Transverse colon (tissue), 4 donors: ENCODE data around the gene ZC3H13. TPM values are rescaled to one million over a fixed set of nuclear protein-coding genes. Genes with fewer than 3 reads are reported as not detected.

ENCODE experiments used
- DNase-seq: peaks from one replicate; pipeline ENCODE4 v3.0.0-alpha.2; 2019
- H3K27ac ChIP-seq, 4 donors: fragments of 200-600 bp; sonication (generic); 2 replicates each; pipeline ENCODE4 v1.5.1; 2016 to 2018; ENCODE audit warnings: inconsistent platforms in 4 of 4
- H3K27me3 ChIP-seq: fragments of 200-600 bp; sonication (generic); 2 replicates; pipeline ENCODE4 v1.5.1; 2017; ENCODE audit warnings: inconsistent platforms
- H3K36me3 ChIP-seq, 4 donors: fragments of 200-600 bp; sonication (generic); 2 replicates each; pipeline ENCODE4 v1.5.1; 2017 to 2019; ENCODE audit warnings: inconsistent platforms in 4 of 4
- H3K4me1 ChIP-seq, 4 donors: fragments of 200-600 bp; sonication (generic); 2 replicates each; pipeline ENCODE4 v1.5.1; 2017 to 2020; ENCODE audit warnings: inconsistent platforms in 4 of 4
- H3K4me3 ChIP-seq, 4 donors: fragments of 200-600 bp; sonication (generic); 1 replicate in 1 of 4; 2 replicates in 3 of 4; pipeline versions ENCODE4 v1.5.1 to v1.6.1; 2017 to 2019; ENCODE audit warnings: inconsistent platforms in 4 of 4
- H3K9me3 ChIP-seq, 2 donors: fragments of 200-600 bp; sonication (generic); 2 replicates each; pipeline ENCODE4 v1.5.1; 2017 to 2019; ENCODE audit warnings: inconsistent platforms in 2 of 2
- EP300 ChIP-seq: sonication (generic); formaldehyde crosslinking; IDR thresholded peaks from one replicate; pipeline ENCODE4 v1.6.1; 2017; ENCODE audit warnings: antibody characterized with exemption, low read depth
- POLR2A ChIP-seq: fragments of 450-650 bp; IDR thresholded peaks from one replicate; pipeline ENCODE4 v1.6.1; 2016; ENCODE audit warnings: antibody characterized with exemption, mild to moderate bottlenecking, moderate library complexity
- POLR2AphosphoS5 ChIP-seq, 3 donors: sonication (generic); formaldehyde crosslinking; IDR thresholded peaks; one replicate each; pipeline ENCODE4 v1.6.1; 2016; ENCODE audit warnings: antibody characterized with exemption in 3 of 3
- WGBS, 2 donors: methylation state at CpG; one replicate each; pipeline ENCODE4 v1.1.5; 2018; ENCODE audit warnings: low coverage in 1 of 2; 5-methylcytosine and 5-hydroxymethylcytosine counted together
- in situ Hi-C, 4 donors: fragments of 200-750 bp; cut with MboI; loops; one replicate each; pipeline versions ENCODE4 v1.15.0 to v1.15.1; 2017; ENCODE audit warnings: low sequenced_read_pairs in 3 of 4, low pct_ligation_motif_present in 1 of 4, low pct_unique_long_range_greater_than_20kb in 1 of 4
- intact Hi-C: fragments of 100-400 bp; cut with DNase I; formaldehyde crosslinking; loops from one replicate; pipeline ENCODE4 v1.15.1; 2023; ENCODE audit warnings: low total_unique reads
- total RNA-seq, 4 donors: library from RNA; depleted of rRNA; stranded (reverse); fragments of >200 nt; gene quantifications; one replicate each; pipeline ENCODE4 v1.1.0, GENCODE V29; 2016
- TF ChIP-seq, protein P1 (sequence below), 5 experiments: fragments of 200-600 bp in 3 of 5; fragments of 450-650 bp in 2 of 5; sonication (generic) in 3 of 5; IDR thresholded peaks; 1 replicate in 2 of 5; 2 replicates in 3 of 5; pipeline ENCODE4 v1.5.1; 2016 to 2017; ENCODE audit warnings: antibody characterized with exemption in 5 of 5, inconsistent platforms in 3 of 5, mild to moderate bottlenecking in 2 of 5, moderate library complexity in 1 of 5

The ZC3H13 gene
- total RNA-seq, 4 donors from 2014 or later, result 14.2 to 67.5 (median 23.7) TPM

DNA sequence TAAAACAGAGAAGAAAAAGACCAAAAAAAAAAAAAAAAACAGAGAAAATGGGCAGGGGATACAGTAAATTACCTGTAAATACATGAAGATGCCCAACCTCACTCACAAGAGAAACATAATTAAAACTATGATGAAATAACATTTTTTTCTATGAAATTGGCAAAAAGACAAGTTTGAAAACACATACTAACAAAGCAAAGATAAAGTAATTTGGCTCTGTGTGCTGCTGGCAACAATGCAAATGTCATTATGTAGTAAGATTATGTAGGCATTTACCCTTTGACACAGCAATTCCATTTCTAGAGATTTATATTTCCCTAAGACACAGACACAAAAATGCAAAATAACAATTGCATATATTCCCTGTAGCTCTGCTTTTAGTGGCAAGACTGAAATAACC is 20.2 kb downstream of the ZC3H13 start:
- DNase-seq, result no peak
- intact Hi-C loops (no loop called here), in situ Hi-C loops (no loop called here)
- no peak overlapping the region for H3K4me3 ChIP-seq
- peaks cover 0 to 6% of the 10 kb centered on the region in 2 donors for H3K9me3 ChIP-seq
- no peak overlapping the region for H3K27ac ChIP-seq
- TF ChIP-seq, protein P1, sequence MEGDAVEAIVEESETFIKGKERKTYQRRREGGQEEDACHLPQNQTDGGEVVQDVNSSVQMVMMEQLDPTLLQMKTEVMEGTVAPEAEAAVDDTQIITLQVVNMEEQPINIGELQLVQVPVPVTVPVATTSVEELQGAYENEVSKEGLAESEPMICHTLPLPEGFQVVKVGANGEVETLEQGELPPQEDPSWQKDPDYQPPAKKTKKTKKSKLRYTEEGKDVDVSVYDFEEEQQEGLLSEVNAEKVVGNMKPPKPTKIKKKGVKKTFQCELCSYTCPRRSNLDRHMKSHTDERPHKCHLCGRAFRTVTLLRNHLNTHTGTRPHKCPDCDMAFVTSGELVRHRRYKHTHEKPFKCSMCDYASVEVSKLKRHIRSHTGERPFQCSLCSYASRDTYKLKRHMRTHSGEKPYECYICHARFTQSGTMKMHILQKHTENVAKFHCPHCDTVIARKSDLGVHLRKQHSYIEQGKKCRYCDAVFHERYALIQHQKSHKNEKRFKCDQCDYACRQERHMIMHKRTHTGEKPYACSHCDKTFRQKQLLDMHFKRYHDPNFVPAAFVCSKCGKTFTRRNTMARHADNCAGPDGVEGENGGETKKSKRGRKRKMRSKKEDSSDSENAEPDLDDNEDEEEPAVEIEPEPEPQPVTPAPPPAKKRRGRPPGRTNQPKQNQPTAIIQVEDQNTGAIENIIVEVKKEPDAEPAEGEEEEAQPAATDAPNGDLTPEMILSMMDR (IDR thresholded peaks at IDR 0.05), result no peak
- no peak for TF ChIP-seq POLR2AphosphoS5 (IDR thresholded peaks at IDR 0.05)
- no peak for TF ChIP-seq EP300
- no peak for TF ChIP-seq POLR2A
- no peaks in the 10 kb centered on the region for H3K4me1 ChIP-seq
- H3K27me3 ChIP-seq, result no peaks in the 10 kb centered on the region
- H3K36me3 ChIP-seq, result peaks cover 0 to 6% (median 0%) of the 10 kb centered on the region in 4 donors

DNA sequence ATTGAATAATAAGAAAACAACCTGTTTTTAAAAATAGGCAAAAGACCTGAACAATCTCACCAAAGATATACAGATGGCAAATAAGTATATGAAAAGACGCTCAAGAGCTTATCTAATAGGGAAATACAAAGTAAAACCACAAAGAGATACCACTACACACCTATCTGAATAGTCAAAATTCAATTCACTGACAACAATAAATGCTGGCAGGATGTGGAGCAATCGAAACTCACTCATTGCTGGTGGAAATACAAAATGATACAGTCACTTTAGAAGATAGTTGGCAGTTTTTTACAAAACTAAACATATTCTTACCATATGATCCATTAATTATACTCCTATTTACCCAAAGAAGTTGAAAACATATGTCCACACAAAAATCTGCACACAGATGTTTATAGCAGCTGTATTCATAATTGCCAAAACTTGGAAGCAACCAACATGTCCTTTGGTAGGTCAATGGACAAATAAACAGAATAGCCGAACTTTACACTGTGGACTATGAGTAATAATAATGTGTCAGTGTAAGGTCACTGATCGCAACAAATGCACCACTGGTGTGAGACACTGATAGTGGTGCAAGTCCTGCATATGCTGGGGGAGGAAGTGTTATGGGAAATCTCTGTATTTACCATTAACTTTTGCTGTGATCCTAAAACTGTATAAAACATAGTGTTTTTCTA is 20.8 kb downstream of the ZC3H13 start:
- TF ChIP-seq, protein P1 (IDR thresholded peaks at IDR 0.05), result no peak
- TF ChIP-seq POLR2A (no peak), POLR2AphosphoS5 (IDR thresholded peaks at IDR 0.05) (no peak), EP300 (no peak)
- WGBS, 2 donors, result 90 to 93% methylated on average over 4 of the region's 4 CpGs
- H3K9me3 ChIP-seq, result peaks cover 0 to 6% of the 10 kb centered on the region in 2 donors
- intact Hi-C loops (no loop called here), in situ Hi-C loops (no loop called here)
- H3K4me3 ChIP-seq, result no peak overlapping the region
- no peak for DNase-seq
- peaks cover 0 to 6% (median 0%) of the 10 kb centered on the region in 4 donors for H3K36me3 ChIP-seq
- H3K27me3 ChIP-seq, result no peaks in the 10 kb centered on the region
- H3K4me1 ChIP-seq, result no peaks in the 10 kb centered on the region
- H3K27ac ChIP-seq, result no peak overlapping the region

DNA sequence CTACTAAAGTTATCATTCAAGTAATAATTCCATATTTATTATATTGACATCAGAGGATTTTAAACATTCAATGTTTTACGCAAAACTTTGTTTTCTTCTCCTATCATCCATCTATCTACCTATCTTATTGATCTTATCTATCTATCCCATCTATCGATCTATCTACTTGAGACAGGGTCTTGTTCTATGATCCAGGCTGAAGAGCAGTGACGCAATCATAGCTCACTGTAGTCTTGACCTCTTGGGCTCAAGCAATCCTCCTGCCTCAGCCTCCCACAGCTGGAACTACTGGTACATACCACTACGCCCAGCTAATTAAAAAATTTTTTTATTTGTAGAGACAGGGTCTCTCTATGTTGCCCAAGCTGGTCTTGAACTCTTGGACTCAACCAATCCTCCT is 27.4 kb downstream of the ZC3H13 start:
- TF ChIP-seq POLR2AphosphoS5 (IDR thresholded peaks at IDR 0.05), result no peak
- no peak for TF ChIP-seq POLR2A
- TF ChIP-seq, protein P1 (IDR thresholded peaks at IDR 0.05), result no peak
- TF ChIP-seq EP300, result no peak
- WGBS, 2 donors, result 96 to 99% methylated on average over 4 of the region's 4 CpGs

DNA sequence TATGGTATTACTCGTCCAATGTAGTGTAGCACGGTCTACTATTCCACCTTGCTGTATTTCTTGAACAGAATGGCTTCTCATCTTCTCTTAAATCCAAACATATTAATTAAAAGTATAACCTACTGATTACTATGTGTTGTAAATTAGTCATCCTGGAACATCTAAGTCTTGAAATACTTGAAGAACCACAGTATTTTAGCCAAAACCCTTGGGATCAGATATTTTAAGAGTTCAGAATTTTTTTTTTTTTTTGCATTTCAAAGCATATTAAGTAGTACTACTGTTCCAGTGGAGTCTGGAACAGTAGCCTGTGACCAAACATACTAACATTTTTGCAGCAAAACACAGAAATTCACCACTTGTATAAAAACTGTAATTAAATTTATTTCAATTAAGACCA is 30.1 kb downstream of the ZC3H13 start:
- in situ Hi-C loops, result no loop called here
- WGBS, 2 donors, result 94 to 95% methylated on average over 2 of the region's 2 CpGs
- no peaks in the 10 kb centered on the region for H3K4me1 ChIP-seq
- H3K36me3 ChIP-seq, result peaks cover 0 to 27% (median 6%) of the 10 kb centered on the region in 4 donors
- no peak overlapping the region for H3K27ac ChIP-seq
- no peaks in the 10 kb centered on the region for H3K27me3 ChIP-seq
- intact Hi-C loops, result no loop called here
- TF ChIP-seq, protein P1 (IDR thresholded peaks at IDR 0.05), result no peak
- TF ChIP-seq EP300 (no peak), POLR2A (no peak), POLR2AphosphoS5 (IDR thresholded peaks at IDR 0.05) (no peak)
- H3K4me3 ChIP-seq, result no peak overlapping the region
- no peaks in the 10 kb centered on the region for H3K9me3 ChIP-seq
- DNase-seq, result no peak

More for the DNA sequence above, 27.4 kb downstream of the ZC3H13 start:
- intact Hi-C loops, result no loop called here
- Histone ChIP-seq H3K27me3 (no peaks in the 10 kb centered on the region), H3K36me3 (peaks cover 0 to 10% (median 2%) of the 10 kb centered on the region in 4 donors), H3K4me3 (no peak overlapping the region), H3K27ac (no peak overlapping the region), H3K9me3 (peaks cover 0 to 3% of the 10 kb centered on the region in 2 donors), H3K4me1 (no peaks in the 10 kb centered on the region)
- in situ Hi-C loops, result no loop called here
- no peak for DNase-seq
